H1 (cell line): ENCODE data around the gene FAM181A. TPM values are rescaled to one million over a fixed set of nuclear protein-coding genes. Genes with fewer than 3 reads are reported as not detected.

ENCODE experiments used
- BRCA1 ChIP-seq: IDR thresholded peaks from 2 replicates; pipeline ENCODE4 v1.6.1; 2012; ENCODE audit warnings: low read depth, low read length, improper control_type of control experiment
- TAF1 ChIP-seq: IDR thresholded peaks from 2 replicates; pipeline ENCODE4 v1.6.1; 2011; ENCODE audit warnings: mild to moderate bottlenecking, low read depth, low read length
- polyA plus RNA-seq, 7 experiments: library from polyadenylated mRNA; depleted of rRNA in 3 of 7; stranded (reverse) in 5 of 7; unstranded in 2 of 7; fragments of >200 nt in 5 of 7; fragments of 200-250 nt in 2 of 7; gene quantifications; 1 replicate in 5 of 7; 2 replicates in 1 of 7; 4 replicates in 1 of 7; pipeline versions ENCODE4 v1.2.1 to v1.2.3, GENCODE V29; 2011 to 2013; ENCODE audit warnings: missing spikeins in 2 of 7, mixed read lengths in 2 of 7
- total RNA-seq: library from RNA; stranded (reverse); fragmentation: NEBNext Ultra II Directional; extraction: Animal tissue kit (Norgen Biotek cat#: 25700); gene quantifications from 2 replicates; pipeline ENCODE4 v1.2.1, GENCODE V29; 2021
- TF ChIP-seq, protein P1 (sequence below): fragments of 300-600 bp; sonication (generic); IDR thresholded peaks from 2 replicates; pipeline ENCODE4 v1.7.1; 2012; ENCODE audit warnings: low read length, moderate library complexity, mild to moderate bottlenecking, inconsistent platforms; ENCODE audit not compliant: insufficient replicate concordance

Gene FAM181A
- total and polyA plus RNA-seq, 2 of the 8 experiments (the other 6 are each of a cell fraction or from before 2014, with no cell fraction given), result not detected

DNA sequence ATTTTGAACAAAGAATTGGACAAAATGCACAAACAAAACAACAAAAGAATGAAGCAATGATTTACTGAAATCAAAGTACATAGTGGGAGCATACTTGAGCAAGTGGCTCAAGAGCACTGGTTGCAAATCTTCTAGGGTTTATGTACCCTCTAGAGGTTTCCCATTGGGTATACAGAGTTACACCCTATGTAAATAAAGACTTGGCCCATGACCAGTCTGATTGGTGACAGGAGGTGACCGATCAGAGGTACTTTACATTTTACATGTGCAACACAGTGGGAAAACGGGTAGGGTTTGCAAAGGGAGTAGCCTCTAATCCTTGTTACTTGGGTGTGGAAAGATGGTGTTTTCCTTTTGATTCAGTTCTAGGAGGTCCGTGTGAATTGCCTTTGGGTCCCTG lies 10.6 kb upstream of the FAM181A start (continued):
- TF ChIP-seq, protein P1, sequence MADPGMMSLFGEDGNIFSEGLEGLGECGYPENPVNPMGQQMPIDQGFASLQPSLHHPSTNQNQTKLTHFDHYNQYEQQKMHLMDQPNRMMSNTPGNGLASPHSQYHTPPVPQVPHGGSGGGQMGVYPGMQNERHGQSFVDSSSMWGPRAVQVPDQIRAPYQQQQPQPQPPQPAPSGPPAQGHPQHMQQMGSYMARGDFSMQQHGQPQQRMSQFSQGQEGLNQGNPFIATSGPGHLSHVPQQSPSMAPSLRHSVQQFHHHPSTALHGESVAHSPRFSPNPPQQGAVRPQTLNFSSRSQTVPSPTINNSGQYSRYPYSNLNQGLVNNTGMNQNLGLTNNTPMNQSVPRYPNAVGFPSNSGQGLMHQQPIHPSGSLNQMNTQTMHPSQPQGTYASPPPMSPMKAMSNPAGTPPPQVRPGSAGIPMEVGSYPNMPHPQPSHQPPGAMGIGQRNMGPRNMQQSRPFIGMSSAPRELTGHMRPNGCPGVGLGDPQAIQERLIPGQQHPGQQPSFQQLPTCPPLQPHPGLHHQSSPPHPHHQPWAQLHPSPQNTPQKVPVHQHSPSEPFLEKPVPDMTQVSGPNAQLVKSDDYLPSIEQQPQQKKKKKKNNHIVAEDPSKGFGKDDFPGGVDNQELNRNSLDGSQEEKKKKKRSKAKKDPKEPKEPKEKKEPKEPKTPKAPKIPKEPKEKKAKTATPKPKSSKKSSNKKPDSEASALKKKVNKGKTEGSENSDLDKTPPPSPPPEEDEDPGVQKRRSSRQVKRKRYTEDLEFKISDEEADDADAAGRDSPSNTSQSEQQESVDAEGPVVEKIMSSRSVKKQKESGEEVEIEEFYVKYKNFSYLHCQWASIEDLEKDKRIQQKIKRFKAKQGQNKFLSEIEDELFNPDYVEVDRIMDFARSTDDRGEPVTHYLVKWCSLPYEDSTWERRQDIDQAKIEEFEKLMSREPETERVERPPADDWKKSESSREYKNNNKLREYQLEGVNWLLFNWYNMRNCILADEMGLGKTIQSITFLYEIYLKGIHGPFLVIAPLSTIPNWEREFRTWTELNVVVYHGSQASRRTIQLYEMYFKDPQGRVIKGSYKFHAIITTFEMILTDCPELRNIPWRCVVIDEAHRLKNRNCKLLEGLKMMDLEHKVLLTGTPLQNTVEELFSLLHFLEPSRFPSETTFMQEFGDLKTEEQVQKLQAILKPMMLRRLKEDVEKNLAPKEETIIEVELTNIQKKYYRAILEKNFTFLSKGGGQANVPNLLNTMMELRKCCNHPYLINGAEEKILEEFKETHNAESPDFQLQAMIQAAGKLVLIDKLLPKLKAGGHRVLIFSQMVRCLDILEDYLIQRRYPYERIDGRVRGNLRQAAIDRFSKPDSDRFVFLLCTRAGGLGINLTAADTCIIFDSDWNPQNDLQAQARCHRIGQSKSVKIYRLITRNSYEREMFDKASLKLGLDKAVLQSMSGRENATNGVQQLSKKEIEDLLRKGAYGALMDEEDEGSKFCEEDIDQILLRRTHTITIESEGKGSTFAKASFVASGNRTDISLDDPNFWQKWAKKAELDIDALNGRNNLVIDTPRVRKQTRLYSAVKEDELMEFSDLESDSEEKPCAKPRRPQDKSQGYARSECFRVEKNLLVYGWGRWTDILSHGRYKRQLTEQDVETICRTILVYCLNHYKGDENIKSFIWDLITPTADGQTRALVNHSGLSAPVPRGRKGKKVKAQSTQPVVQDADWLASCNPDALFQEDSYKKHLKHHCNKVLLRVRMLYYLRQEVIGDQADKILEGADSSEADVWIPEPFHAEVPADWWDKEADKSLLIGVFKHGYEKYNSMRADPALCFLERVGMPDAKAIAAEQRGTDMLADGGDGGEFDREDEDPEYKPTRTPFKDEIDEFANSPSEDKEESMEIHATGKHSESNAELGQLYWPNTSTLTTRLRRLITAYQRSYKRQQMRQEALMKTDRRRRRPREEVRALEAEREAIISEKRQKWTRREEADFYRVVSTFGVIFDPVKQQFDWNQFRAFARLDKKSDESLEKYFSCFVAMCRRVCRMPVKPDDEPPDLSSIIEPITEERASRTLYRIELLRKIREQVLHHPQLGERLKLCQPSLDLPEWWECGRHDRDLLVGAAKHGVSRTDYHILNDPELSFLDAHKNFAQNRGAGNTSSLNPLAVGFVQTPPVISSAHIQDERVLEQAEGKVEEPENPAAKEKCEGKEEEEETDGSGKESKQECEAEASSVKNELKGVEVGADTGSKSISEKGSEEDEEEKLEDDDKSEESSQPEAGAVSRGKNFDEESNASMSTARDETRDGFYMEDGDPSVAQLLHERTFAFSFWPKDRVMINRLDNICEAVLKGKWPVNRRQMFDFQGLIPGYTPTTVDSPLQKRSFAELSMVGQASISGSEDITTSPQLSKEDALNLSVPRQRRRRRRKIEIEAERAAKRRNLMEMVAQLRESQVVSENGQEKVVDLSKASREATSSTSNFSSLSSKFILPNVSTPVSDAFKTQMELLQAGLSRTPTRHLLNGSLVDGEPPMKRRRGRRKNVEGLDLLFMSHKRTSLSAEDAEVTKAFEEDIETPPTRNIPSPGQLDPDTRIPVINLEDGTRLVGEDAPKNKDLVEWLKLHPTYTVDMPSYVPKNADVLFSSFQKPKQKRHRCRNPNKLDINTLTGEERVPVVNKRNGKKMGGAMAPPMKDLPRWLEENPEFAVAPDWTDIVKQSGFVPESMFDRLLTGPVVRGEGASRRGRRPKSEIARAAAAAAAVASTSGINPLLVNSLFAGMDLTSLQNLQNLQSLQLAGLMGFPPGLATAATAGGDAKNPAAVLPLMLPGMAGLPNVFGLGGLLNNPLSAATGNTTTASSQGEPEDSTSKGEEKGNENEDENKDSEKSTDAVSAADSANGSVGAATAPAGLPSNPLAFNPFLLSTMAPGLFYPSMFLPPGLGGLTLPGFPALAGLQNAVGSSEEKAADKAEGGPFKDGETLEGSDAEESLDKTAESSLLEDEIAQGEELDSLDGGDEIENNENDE, result no peak
- no peak for TF ChIP-seq TAF1
- no peak for TF ChIP-seq BRCA1
- TF ChIP-seq, all 59 proteins: peak for 0
